ENCODE data around the gene SLC6A5. TPM values are rescaled to one million over a fixed set of nuclear protein-coding genes. Genes with fewer than 3 reads are reported as not detected.
"Not testable (repeated sequence)": the region's sequence is repeated elsewhere in the genome, so short reads cannot be mapped to it uniquely, and the experiment has no call there.

Gene SLC6A5
- total RNA-seq, 2 donors from 2014 or later: 0.40 TPM; not detected in 1

DNA sequence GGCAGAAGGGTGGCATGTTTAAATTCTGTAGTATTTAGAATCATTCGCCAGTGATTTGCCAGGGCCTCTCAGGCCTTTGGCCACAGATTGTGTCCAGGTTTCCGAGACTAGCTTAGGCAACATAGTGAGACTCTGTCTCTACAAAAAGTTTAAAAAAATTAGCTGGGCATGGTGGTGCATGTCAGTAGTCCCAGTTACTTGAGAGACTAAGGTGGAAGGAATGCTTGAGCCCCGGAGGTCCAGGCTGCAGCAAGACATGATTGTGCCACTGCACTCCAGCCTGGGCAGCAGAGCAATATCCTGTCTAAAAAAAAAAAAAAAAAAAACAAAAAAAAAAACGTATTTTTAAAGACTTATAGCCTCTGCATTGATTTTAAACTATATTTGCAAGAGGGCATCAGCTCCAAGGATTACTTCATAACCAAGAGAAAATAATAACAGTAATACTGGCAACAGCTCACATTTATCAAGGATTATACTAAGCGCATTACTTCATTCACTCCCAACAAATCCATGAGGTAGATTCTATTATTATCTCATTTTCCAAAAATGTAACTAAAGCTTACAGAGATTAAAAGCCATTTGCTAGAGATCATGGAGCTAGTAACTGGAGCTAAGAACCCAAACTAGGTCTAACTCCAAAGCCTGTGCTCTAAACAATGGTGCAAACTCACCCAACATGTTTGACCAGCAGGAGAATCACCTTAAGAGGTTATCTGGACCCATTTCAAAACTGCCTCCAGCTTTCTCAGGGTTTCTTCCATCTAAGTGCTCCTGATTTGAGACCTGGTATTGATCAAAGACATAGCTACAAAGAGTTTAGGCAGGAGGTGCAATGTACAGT lies 32.6 kb upstream of the SLC6A5 start:
- no peaks in the 10 kb centered on the region for H3K9me3 ChIP-seq
- intact Hi-C loops (cut with DNase I): no loop called here
- TF ChIP-seq CTCF (IDR thresholded peaks at IDR 0.05) (no peak), POLR2AphosphoS5 (IDR thresholded peaks at IDR 0.05) (no peak), POLR2A (IDR thresholded peaks at IDR 0.05) (no peak)
- whole genome bisulfite sequencing: 76% methylated on average over 5 of the region's 5 CpGs
- no peak overlapping the region for H3K27ac ChIP-seq
- no peaks in the 10 kb centered on the region for H3K27me3 ChIP-seq (replicated peaks; ENCODE audit: insufficient read depth)
- H3K4me3 ChIP-seq: no peak overlapping the region
- DNase-seq (ENCODE audit: low spot score): no peak
- no peaks in the 10 kb centered on the region for H3K36me3 ChIP-seq
- no peaks in the 10 kb centered on the region for H3K4me1 ChIP-seq (replicated peaks)

- DNase-seq (ENCODE audit: low spot score); H3K4me1 ChIP-seq (replicated peaks); H3K27me3 ChIP-seq (replicated peaks; ENCODE audit: insufficient read depth); H3K9me3 ChIP-seq; intact Hi-C loops (cut with DNase I); H3K36me3 ChIP-seq; H3K27ac ChIP-seq; H3K4me3 ChIP-seq: not testable (repeated sequence)
- 93% methylated on average over 4 of the region's 4 CpGs for WGBS
Measured at GRCh38 chr11:20579725-20580124, 19.7 kb upstream of the SLC6A5 start.

DNA sequence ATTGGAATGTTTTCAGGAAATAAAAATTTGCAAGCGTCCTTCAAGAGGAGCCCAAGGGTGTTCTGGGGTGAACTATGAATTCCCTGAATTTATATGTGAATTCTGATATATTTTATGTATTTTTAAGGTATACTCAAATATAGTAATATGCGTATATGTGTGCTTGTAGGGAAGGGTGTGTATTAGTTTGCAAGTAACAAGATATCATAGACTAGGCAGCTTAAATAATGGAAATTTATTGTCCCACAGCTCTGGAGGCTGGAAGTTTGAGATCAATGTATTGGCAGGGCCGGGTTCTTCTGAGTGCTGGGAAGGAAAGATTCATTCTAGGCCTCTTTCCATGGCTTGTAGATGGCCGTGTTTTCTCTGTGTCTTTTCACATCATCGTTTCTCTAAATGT lies 16.2 kb upstream of the SLC6A5 start:
- H3K4me3 ChIP-seq: no peak overlapping the region
- 65% methylated on average over 5 of the region's 5 CpGs for WGBS

GRCh38 chr11:20584093-20584774 lies 15.2 kb upstream of the SLC6A5 start:
- Histone ChIP-seq H3K9me3 (no peaks in the 10 kb centered on the region), H3K4me3 (no peak overlapping the region), H3K27ac (no peak overlapping the region), H3K4me1 (replicated peaks) (no peaks in the 10 kb centered on the region), H3K27me3 (replicated peaks; ENCODE audit: insufficient read depth) (no peaks in the 10 kb centered on the region), H3K36me3 (no peaks in the 10 kb centered on the region)
- TF ChIP-seq POLR2AphosphoS5 (IDR thresholded peaks at IDR 0.05): no peak
- TF ChIP-seq CTCF (IDR thresholded peaks at IDR 0.05): no peak
- no peak for TF ChIP-seq POLR2A (IDR thresholded peaks at IDR 0.05)
- intact Hi-C loops (cut with DNase I): no loop called here
- no peak for DNase-seq (ENCODE audit: low spot score)
- 81% methylated on average over 4 of the region's 4 CpGs for WGBS

More for the DNA sequence above, 16.2 kb upstream of the SLC6A5 start:
- intact Hi-C loops (cut with DNase I): no loop called here
- DNase-seq (ENCODE audit: low spot score): no peak
- no peaks in the 10 kb centered on the region for H3K36me3 ChIP-seq
- H3K4me1 ChIP-seq (replicated peaks): no peaks in the 10 kb centered on the region
- no peak overlapping the region for H3K27ac ChIP-seq
- H3K9me3 ChIP-seq: no peaks in the 10 kb centered on the region
- no peaks in the 10 kb centered on the region for H3K27me3 ChIP-seq (replicated peaks; ENCODE audit: insufficient read depth)
- no peak for TF ChIP-seq POLR2A (IDR thresholded peaks at IDR 0.05)
- TF ChIP-seq POLR2AphosphoS5 (IDR thresholded peaks at IDR 0.05): no peak
- no peak for TF ChIP-seq CTCF (IDR thresholded peaks at IDR 0.05)

- 57% methylated on average over 6 of the region's 6 CpGs for WGBS
- H3K9me3 ChIP-seq: no peaks in the 10 kb centered on the region
- no peaks in the 10 kb centered on the region for H3K4me1 ChIP-seq (replicated peaks)
- intact Hi-C loops (cut with DNase I): no loop called here
- no peak overlapping the region for H3K27ac ChIP-seq
- H3K27me3 ChIP-seq (replicated peaks; ENCODE audit: insufficient read depth): no peaks in the 10 kb centered on the region
- no peak overlapping the region for H3K4me3 ChIP-seq
- DNase-seq (ENCODE audit: low spot score): no peak
- no peaks in the 10 kb centered on the region for H3K36me3 ChIP-seq
- TF ChIP-seq POLR2A (IDR thresholded peaks at IDR 0.05) (no peak), CTCF (IDR thresholded peaks at IDR 0.05) (no peak), POLR2AphosphoS5 (IDR thresholded peaks at IDR 0.05) (no peak)
Measured at GRCh38 chr11:20589796-20590195, 9.6 kb upstream of the SLC6A5 start.

Measured in prostate gland (tissue), 2 donors.